LNCaP clone FGC (cell line): Measurements from ENCODE around the gene PRIMA1.

ENCODE experiments used
- DNase-seq: peaks from one replicate; pipeline ENCODE4 v3.0.0-alpha.2; 2011; ENCODE audit warnings: low read depth
- H3K4me3 ChIP-seq: 2 replicates; pipeline ENCODE4 v1.5.1; 2011; ENCODE audit warnings: mild to moderate bottlenecking, low read depth, low read length, control low read depth
- TF ChIP-seq, protein P1 (sequence below): IDR thresholded peaks from 2 replicates; pipeline ENCODE4 v1.5.1; 2012; ENCODE audit warnings: mild to moderate bottlenecking; ENCODE audit not compliant: control insufficient read depth, insufficient read depth; ENCODE audit errors: extremely low read depth

PRIMA1 gene

GRCh38 chr14:93707475-93707874 lies 80.8 kb downstream of the PRIMA1 start:
- no peak overlapping the region for H3K4me3 ChIP-seq
- TF ChIP-seq, protein P1, sequence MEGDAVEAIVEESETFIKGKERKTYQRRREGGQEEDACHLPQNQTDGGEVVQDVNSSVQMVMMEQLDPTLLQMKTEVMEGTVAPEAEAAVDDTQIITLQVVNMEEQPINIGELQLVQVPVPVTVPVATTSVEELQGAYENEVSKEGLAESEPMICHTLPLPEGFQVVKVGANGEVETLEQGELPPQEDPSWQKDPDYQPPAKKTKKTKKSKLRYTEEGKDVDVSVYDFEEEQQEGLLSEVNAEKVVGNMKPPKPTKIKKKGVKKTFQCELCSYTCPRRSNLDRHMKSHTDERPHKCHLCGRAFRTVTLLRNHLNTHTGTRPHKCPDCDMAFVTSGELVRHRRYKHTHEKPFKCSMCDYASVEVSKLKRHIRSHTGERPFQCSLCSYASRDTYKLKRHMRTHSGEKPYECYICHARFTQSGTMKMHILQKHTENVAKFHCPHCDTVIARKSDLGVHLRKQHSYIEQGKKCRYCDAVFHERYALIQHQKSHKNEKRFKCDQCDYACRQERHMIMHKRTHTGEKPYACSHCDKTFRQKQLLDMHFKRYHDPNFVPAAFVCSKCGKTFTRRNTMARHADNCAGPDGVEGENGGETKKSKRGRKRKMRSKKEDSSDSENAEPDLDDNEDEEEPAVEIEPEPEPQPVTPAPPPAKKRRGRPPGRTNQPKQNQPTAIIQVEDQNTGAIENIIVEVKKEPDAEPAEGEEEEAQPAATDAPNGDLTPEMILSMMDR = no peak
- DNase-seq = no peak

DNA sequence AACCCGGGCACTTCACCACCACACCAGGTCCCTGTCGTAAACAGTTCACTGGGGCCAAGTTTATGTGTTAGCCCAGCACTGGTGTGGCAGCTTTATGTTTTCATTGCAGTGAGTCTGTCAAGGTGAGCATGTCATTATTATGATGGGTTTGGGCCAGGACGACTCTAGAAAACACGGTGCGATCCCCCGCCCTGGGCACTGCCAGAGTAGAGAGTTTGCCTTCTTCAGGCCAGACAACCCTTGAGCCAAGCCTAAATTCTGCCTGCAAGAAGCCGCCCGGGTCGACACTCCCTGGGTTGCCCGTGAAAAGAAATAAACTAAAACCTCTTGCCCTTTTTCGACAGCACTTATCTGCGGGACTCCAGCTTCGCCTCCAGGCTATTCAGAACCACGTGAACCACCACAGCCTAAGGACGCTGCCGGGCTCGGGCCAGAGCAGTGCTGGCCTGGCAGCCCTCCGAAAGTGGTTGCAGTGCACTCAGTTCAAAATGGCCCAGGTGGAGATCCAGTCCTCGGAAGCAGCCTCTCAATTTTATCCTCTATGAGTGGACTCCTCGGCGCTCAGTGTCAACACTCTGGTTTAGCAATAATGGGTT lies 81.8 kb downstream of the PRIMA1 start:
- DNase-seq = no peak
- H3K4me3 ChIP-seq = no peak overlapping the region
- TF ChIP-seq, protein P1 = no peak

DNA sequence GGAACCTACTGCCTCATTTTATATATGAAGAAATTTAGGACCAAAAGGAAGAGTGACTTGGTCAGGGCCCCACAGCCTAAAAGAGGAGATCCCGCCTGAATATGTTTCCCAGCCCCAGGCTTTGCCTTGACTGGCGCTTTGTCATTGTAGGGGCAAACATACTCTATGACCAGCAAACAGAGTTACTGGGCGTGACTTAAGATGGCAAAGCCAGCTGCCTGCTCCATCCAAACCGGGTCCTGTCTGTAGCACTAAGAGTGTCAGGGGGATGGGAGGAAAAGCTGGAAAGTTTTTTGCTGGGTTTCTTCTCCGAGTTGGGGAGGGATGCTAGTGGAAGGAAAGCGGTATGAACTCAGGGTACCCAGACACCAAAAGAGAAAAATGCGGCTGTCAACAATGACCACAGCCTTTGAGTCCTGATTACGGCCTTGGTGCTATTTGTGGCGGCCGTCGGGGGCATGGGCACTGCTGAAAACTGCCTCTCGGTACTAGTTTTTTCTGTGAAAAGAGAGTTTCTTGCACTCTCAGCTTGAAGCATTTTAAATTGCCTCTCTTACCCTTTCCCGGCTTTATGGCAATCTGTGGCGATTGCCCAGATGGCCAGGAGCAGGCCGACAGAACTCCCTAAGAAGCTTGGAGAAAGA lies 82.7 kb downstream of the PRIMA1 start:
- DNase-seq = no peak
- TF ChIP-seq, protein P1 = no peak
- no peak overlapping the region for H3K4me3 ChIP-seq

GRCh38 chr14:93703941-93704340 lies 84.3 kb downstream of the PRIMA1 start:
- TF ChIP-seq, protein P1 = no peak
- DNase-seq = no peak
- no peak overlapping the region for H3K4me3 ChIP-seq

- TF ChIP-seq, protein P1 = no peak
- no peak for DNase-seq
- no peak overlapping the region for H3K4me3 ChIP-seq
Observed at GRCh38 chr14:93702946-93703345, 85.3 kb downstream of the PRIMA1 start.

GRCh38 chr14:93701562-93701961 lies 86.7 kb downstream of the PRIMA1 start:
- TF ChIP-seq, protein P1 = no peak
- DNase-seq = no peak
- H3K4me3 ChIP-seq = no peak overlapping the region

DNA sequence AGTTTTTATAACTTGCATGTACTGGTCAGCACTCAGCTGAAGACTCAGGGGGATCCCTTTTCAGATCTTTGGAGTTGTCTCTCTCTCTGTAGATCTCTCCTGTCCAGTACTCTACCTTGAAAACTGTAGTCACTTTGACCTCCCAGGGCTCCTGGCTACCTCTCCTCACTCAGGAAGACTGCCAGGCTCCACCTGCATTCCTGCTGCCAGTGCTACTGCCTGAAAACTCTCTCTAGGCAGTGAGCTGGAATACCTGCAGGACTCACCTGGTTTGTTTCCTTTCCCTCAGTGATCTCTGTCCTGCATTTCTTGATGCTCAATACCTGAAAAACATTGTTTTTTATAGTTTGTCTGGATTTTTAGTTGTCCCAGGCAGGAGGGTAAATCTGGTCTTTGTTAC lies 87.4 kb downstream of the PRIMA1 start:
- H3K4me3 ChIP-seq = no peak overlapping the region
- no peak for DNase-seq
- TF ChIP-seq, protein P1 = no peak
